H1 (cell line): Measurements from ENCODE around the gene MSTN. TPM values are rescaled to one million over a fixed set of nuclear protein-coding genes. Genes with fewer than 3 reads are reported as not detected.
A peak's percentile ranks its signal among the peaks of the same experiment; 100 is the strongest.

ENCODE experiments used
- CTCF ChIA-PET: fragments of 300-600 bp; sonication (Branson Sonifier 250); formaldehyde crosslinking; loops from one replicate; lab custom pipeline; 2021; ENCODE audit not compliant: partially characterized antibody; lab: Charles Lee
- POLR2A ChIA-PET: fragments of 300-600 bp; sonication (Branson Sonifier 250); formaldehyde crosslinking; loops from one replicate; lab custom pipeline; 2021; ENCODE audit warnings: inconsistent platforms; ENCODE audit not compliant: partially characterized antibody; lab: Charles Lee
- DNase-seq, 2 experiments: peaks; one replicate each; pipeline versions ENCODE4 v3.0.0 to v3.0.0-alpha.2; 2010 to 2022; ENCODE audit warnings: low spot score in 2 of 2, low read depth in 1 of 2, mixed read lengths in 1 of 2
- FAIRE-seq: peaks from 2 replicates; lab custom pipeline; 2011; peaks lifted over from hg19 to GRCh38; lab: Jason Lieb, UNC
- H2AFZ ChIP-seq: 2 replicates; pipeline ENCODE4 v1.8.1; 2012; ENCODE audit warnings: low read length, inconsistent platforms
- H2AK5ac ChIP-seq: 2 replicates; pipeline ENCODE4 v1.6.1; 2013; ENCODE audit warnings: low read depth, low read length
- H2BK120ac ChIP-seq: replicated peaks from 2 replicates; pipeline ENCODE3; 2013; ENCODE audit warnings: low read depth, low read length, inconsistent platforms
- H2BK12ac ChIP-seq: 2 replicates; pipeline ENCODE4 v1.6.1; 2013; ENCODE audit warnings: low read depth, low read length
- H2BK15ac ChIP-seq: 2 replicates; pipeline ENCODE4 v1.6.1; 2013; ENCODE audit warnings: low read length
- H2BK20ac ChIP-seq: 2 replicates; pipeline ENCODE4 v1.6.1; 2013; ENCODE audit warnings: low read length
- H2BK5ac ChIP-seq: 2 replicates; pipeline ENCODE4 v1.6.1; 2013; ENCODE audit warnings: low read depth, low read length
- H3K14ac ChIP-seq: 2 replicates; pipeline ENCODE4 v1.6.1; 2013; ENCODE audit warnings: inconsistent platforms; ENCODE audit not compliant: insufficient read length
- H3K18ac ChIP-seq: 2 replicates; pipeline ENCODE4 v1.6.1; 2013; ENCODE audit warnings: low read length; ENCODE audit errors: extremely low read depth
- H3K23ac ChIP-seq: 2 replicates; pipeline ENCODE4 v1.6.1; 2013; ENCODE audit warnings: inconsistent platforms; ENCODE audit not compliant: insufficient read length
- H3K23me2 ChIP-seq: 2 replicates; pipeline ENCODE4 v1.6.1; 2013; ENCODE audit warnings: low read depth, low read length
- H3K27ac ChIP-seq: 2 replicates; pipeline ENCODE4 v1.6.1; 2011; ENCODE audit warnings: low read depth, low read length, inconsistent platforms
- H3K27me3 ChIP-seq, 4 experiments: replicated peaks in 1 of 4; 1 replicate in 1 of 4; 2 replicates in 3 of 4; pipeline versions ENCODE4 v1.6.1 to v1.8.1; 2011 to 2013; ENCODE audit warnings: low read length in 3 of 4, mild to moderate bottlenecking in 3 of 4, inconsistent platforms in 2 of 4, mixed read lengths in 2 of 4, moderate library complexity in 1 of 4; ENCODE audit not compliant: control insufficient read depth in 3 of 4, insufficient read depth in 3 of 4; ENCODE audit errors: extremely low read depth in 1 of 4
- H3K36me3 ChIP-seq, 4 experiments: 2 replicates each; pipeline versions ENCODE4 v1.6.1 to v1.8.1; 2011 to 2013; ENCODE audit warnings: mild to moderate bottlenecking in 4 of 4, low read length in 3 of 4, moderate library complexity in 2 of 4, control low read depth in 1 of 4, inconsistent platforms in 1 of 4; ENCODE audit not compliant: insufficient read depth in 4 of 4, control insufficient read depth in 2 of 4
- H3K4ac ChIP-seq: replicated peaks from 2 replicates; pipeline ENCODE3; 2013; ENCODE audit warnings: low read length, low read depth, mixed read lengths, inconsistent platforms; ENCODE audit not compliant: insufficient read length
- H3K4me1 ChIP-seq, 4 experiments: replicated peaks in 1 of 4; 1 replicate in 1 of 4; 2 replicates in 3 of 4; pipeline versions ENCODE4 v1.6.1 to v1.8.1; 2011 to 2013; ENCODE audit warnings: low read length in 3 of 4, inconsistent platforms in 2 of 4, mixed read lengths in 1 of 4; ENCODE audit not compliant: insufficient read depth in 4 of 4, control insufficient read depth in 3 of 4
- H3K4me2 ChIP-seq, 2 experiments: 2 replicates each; pipeline versions ENCODE4 v1.6.1 to v1.8.1; 2011 to 2013; ENCODE audit warnings: low read depth in 2 of 2, low read length in 2 of 2, control low read depth in 1 of 2, inconsistent platforms in 1 of 2, mild to moderate bottlenecking in 1 of 2; ENCODE audit not compliant: insufficient read depth in 1 of 2
- H3K4me3 ChIP-seq, 4 experiments: fragments of 200-600, 300-600 bp in 1 of 4; sonication (generic), shearing (Covaris generic), sonication (Bioruptor Twin) in 1 of 4; 2 replicates each; pipeline versions ENCODE4 v1.5.1 to v1.8.1; 2011 to 2016; ENCODE audit warnings: low read length in 4 of 4, low read depth in 3 of 4, control low read depth in 2 of 4, inconsistent platforms in 2 of 4, mild to moderate bottlenecking in 2 of 4, mixed read lengths in 1 of 4, moderate library complexity in 1 of 4; ENCODE audit not compliant: insufficient read depth in 2 of 4; ENCODE audit errors: extremely low read depth in 1 of 4
- H3K56ac ChIP-seq: replicated peaks from 2 replicates; pipeline ENCODE3; 2013; ENCODE audit warnings: low read depth, mild to moderate bottlenecking, mixed read lengths, low read length, inconsistent platforms; ENCODE audit not compliant: insufficient read length
- H3K79me1 ChIP-seq: 2 replicates; pipeline ENCODE4 v1.6.1; 2013; ENCODE audit warnings: low read depth, low read length, control low read depth
- H3K79me2 ChIP-seq, 2 experiments: 2 replicates each; pipeline versions ENCODE4 v1.6.1 to v1.8.1; 2012 to 2013; ENCODE audit warnings: low read length in 2 of 2, mild to moderate bottlenecking in 2 of 2, inconsistent platforms in 1 of 2; ENCODE audit not compliant: insufficient read depth in 2 of 2, control insufficient read depth in 1 of 2
- H3K9ac ChIP-seq, 4 experiments: replicated peaks in 1 of 4; 1 replicate in 1 of 4; 2 replicates in 3 of 4; pipeline versions ENCODE4 v1.6.1 to v1.8.1; 2011 to 2013; ENCODE audit warnings: low read depth in 3 of 4, low read length in 3 of 4, control low read depth in 2 of 4, mild to moderate bottlenecking in 2 of 4, moderate library complexity in 2 of 4, inconsistent platforms in 1 of 4; ENCODE audit errors: extremely low read depth in 1 of 4
- H3K9me3 ChIP-seq, 2 experiments: 2 replicates each; pipeline versions ENCODE4 v1.6.1 to v1.8.1; 2012 to 2013; ENCODE audit warnings: mild to moderate bottlenecking in 2 of 2, moderate library complexity in 2 of 2, control low read depth in 1 of 2, inconsistent platforms in 1 of 2, low read depth in 1 of 2, low read length in 1 of 2, mixed read lengths in 1 of 2; ENCODE audit not compliant: insufficient read depth in 2 of 2
- H4K20me1 ChIP-seq, 2 experiments: replicated peaks in 1 of 2; 2 replicates each; pipeline versions ENCODE3 to v1.8.1; 2011 to 2013; ENCODE audit warnings: inconsistent platforms in 2 of 2, low read length in 2 of 2, mild to moderate bottlenecking in 1 of 2; ENCODE audit not compliant: insufficient read depth in 2 of 2, control insufficient read depth in 1 of 2
- H4K5ac ChIP-seq: 2 replicates; pipeline ENCODE4 v1.6.1; 2013; ENCODE audit warnings: low read length, low read depth, mixed read lengths, inconsistent platforms; ENCODE audit not compliant: insufficient read length
- H4K8ac ChIP-seq: 2 replicates; pipeline ENCODE4 v1.8.0; 2013; ENCODE audit warnings: mild to moderate bottlenecking, moderate library complexity, low read length, inconsistent platforms; ENCODE audit not compliant: insufficient read depth; ENCODE audit errors: extremely low read depth
- H4K91ac ChIP-seq: replicated peaks from 2 replicates; pipeline ENCODE3; 2013; ENCODE audit warnings: low read length, mixed read lengths, inconsistent platforms; ENCODE audit not compliant: insufficient read length
- NANOG ChIP-seq: IDR thresholded peaks from 2 replicates; pipeline ENCODE4 v1.6.1; 2011; ENCODE audit warnings: low read length, low read depth, mild to moderate bottlenecking, inconsistent platforms; ENCODE audit not compliant: insufficient read depth, poor library complexity, severe bottlenecking
- ZNF274 ChIP-seq: IDR thresholded peaks from 2 replicates; pipeline ENCODE4 v1.7.0; 2012; ENCODE audit warnings: low read length, borderline replicate concordance; ENCODE audit errors: extremely low read depth
- WGBS, 2 experiments: shearing (Covaris generic) in 1 of 2; methylation state at CpG; one replicate each; pipeline versions ENCODE4 v1.1.6 to v1.1.7; 2013 to 2015; ENCODE audit warnings: low lambda C conversion rate in 2 of 2, mixed read lengths in 2 of 2, inconsistent platforms in 1 of 2, low coverage in 1 of 2, missing lambda C conversion rate in 1 of 2; ENCODE audit not compliant: insufficient replicate concordance in 2 of 2, insufficient coverage in 1 of 2, insufficient read length in 1 of 2; ENCODE audit errors: extremely low coverage in 1 of 2, missing lambda C conversion rate in 1 of 2; 5-methylcytosine and 5-hydroxymethylcytosine counted together
- polyA plus RNA-seq, 7 experiments: library from polyadenylated mRNA; depleted of rRNA in 3 of 7; stranded (reverse) in 5 of 7; unstranded in 2 of 7; fragments of >200 nt in 5 of 7; fragments of 200-250 nt in 2 of 7; gene quantifications; 1 replicate in 5 of 7; 2 replicates in 1 of 7; 4 replicates in 1 of 7; pipeline versions ENCODE4 v1.2.1 to v1.2.3, GENCODE V29; 2011 to 2013; ENCODE audit warnings: missing spikeins in 2 of 7, mixed read lengths in 2 of 7
- total RNA-seq: library from RNA; stranded (reverse); fragmentation: NEBNext Ultra II Directional; extraction: Animal tissue kit (Norgen Biotek cat#: 25700); gene quantifications from 2 replicates; pipeline ENCODE4 v1.2.1, GENCODE V29; 2021

MSTN gene
- total and polyA plus RNA-seq, 2 of the 8 experiments (the other 6 are each of a cell fraction or from before 2014, with no cell fraction given): not detected

GRCh38 chr2:190068764-190069163 is 6.2 kb upstream of the MSTN start:
- H2BK120ac ChIP-seq: no peak overlapping the region
- no peaks in the 10 kb centered on the region for H3K36me3 ChIP-seq
- H3K9ac ChIP-seq: no peak overlapping the region
- H2AK5ac ChIP-seq: no peak overlapping the region
- TF ChIP-seq ZNF274: no peak
- no peak for TF ChIP-seq NANOG
- H2BK15ac ChIP-seq: no peak overlapping the region
- H4K5ac ChIP-seq: no peak overlapping the region
- 0 out of 2 replicates have a peak overlapping the region, but pooled peaks have one; percentile 62 for H2AFZ ChIP-seq
- no peak overlapping the region for H2BK20ac ChIP-seq
- no peak overlapping the region for H3K14ac ChIP-seq
- no peak overlapping the region for H3K18ac ChIP-seq
- no peaks in the 10 kb centered on the region for H3K27me3 ChIP-seq
- H3K79me2 ChIP-seq: no peaks in the 10 kb centered on the region
- no peak overlapping the region for H2BK5ac ChIP-seq
- no peak overlapping the region for H3K23ac ChIP-seq
- H2BK12ac ChIP-seq: no peak overlapping the region
- no peak overlapping the region for H3K56ac ChIP-seq
- no peaks in the 10 kb centered on the region for H4K20me1 ChIP-seq
- no peaks in the 10 kb centered on the region for H3K4me1 ChIP-seq
- DNase-seq (no peak), FAIRE-seq (no peak)
- H3K4me2 ChIP-seq: no peak overlapping the region
- H4K91ac ChIP-seq: no peak overlapping the region
- H3K27ac ChIP-seq: no peak overlapping the region
- POLR2A ChIA-PET: no interaction called here
- H3K79me1 ChIP-seq: no peaks in the 10 kb centered on the region
- 82% methylated on average over 1 of the region's 1 CpG; no CpG with 5 or more reads in 1 of the 2 experiments for WGBS, 2 experiments
- H3K4ac ChIP-seq: no peak overlapping the region
- CTCF ChIA-PET: interaction anchor here (1.1 kb wide), 1 partner anchor 43 kb away, joined by 4 read pairs; no protein-coding TSS in a partner anchor
- H3K4me3 ChIP-seq: no peak overlapping the region
- H3K23me2 ChIP-seq: no peaks in the 10 kb centered on the region
- no peaks in the 10 kb centered on the region for H3K9me3 ChIP-seq
- no peak overlapping the region for H4K8ac ChIP-seq
